Activated gamma-delta T cell treated with anti-CD3 and anti-CD28 coated beads, Interleukin-2, amount 50 U/mL, for 16 hours (primary cell): Measurements from ENCODE around the gene DBN1.

ENCODE experiments used
- DNase-seq: peaks from one replicate; pipeline ENCODE4 v3.0.0-alpha.2; 2020; ENCODE audit warnings: low read depth

Gene DBN1

DNA sequence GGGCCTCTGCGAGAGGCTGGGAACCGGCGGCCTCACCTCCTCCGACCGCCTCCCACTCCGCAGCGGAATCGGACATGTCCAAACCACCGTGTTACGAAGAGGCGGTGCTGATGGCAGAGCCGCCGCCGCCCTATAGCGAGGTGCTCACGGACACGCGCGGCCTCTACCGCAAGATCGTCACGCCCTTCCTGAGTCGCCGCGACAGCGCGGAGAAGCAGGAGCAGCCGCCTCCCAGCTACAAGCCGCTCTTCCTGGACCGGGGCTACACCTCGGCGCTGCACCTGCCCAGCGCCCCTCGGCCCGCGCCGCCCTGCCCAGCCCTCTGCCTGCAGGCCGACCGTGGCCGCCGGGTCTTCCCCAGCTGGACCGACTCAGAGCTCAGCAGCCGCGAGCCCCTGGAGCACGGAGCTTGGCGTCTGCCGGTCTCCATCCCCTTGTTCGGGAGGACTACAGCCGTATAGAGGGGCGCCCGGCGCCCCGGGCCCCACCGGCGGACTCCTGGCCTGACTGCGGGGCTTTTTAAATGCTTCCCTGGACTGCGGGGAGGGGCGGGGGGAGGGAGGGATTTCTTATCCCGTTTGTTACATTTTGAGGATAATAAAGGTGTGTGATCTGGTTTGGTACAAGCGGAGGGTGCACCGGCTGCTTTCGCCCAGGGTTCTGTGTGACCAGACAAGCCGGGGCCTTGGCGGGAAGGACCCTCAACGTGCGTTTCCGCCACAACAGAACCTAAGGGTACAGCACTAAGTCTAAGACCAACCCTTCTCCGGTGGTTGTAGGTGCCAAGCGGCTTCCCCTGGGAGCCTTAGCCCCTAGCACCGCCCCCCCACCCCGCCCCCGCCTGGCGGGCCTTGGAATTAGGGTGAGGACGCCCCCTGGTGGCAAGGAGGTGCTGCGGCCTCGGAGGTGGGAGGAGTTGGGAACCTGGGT lies 17.5 kb downstream of the DBN1 start:
- peak; percentile 96 for DNase-seq

DNA sequence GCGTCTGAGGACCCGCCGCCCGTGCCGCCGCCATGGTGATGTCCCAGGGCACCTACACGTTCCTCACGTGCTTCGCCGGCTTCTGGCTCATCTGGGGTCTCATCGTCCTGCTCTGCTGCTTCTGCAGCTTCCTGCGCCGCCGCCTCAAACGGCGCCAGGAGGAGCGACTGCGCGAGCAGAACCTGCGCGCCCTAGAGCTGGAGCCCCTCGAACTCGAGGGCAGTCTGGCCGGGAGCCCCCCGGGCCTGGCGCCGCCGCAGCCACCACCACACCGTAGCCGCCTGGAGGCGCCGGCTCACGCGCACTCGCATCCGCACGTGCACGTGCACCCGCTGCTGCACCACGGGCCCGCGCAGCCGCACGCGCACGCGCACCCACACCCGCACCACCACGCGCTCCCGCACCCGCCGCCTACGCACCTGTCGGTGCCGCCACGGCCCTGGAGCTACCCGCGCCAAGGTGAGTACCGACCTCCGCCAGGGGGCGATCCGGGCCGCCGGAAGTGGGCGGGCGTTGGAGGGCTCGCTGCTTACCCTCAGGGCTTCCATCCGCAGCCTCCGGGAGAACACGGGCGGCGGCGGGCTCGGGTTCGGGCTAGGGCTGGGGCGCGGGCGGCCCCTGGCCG lies 18.3 kb downstream of the DBN1 start:
- peak; percentile 85 for DNase-seq

DNA sequence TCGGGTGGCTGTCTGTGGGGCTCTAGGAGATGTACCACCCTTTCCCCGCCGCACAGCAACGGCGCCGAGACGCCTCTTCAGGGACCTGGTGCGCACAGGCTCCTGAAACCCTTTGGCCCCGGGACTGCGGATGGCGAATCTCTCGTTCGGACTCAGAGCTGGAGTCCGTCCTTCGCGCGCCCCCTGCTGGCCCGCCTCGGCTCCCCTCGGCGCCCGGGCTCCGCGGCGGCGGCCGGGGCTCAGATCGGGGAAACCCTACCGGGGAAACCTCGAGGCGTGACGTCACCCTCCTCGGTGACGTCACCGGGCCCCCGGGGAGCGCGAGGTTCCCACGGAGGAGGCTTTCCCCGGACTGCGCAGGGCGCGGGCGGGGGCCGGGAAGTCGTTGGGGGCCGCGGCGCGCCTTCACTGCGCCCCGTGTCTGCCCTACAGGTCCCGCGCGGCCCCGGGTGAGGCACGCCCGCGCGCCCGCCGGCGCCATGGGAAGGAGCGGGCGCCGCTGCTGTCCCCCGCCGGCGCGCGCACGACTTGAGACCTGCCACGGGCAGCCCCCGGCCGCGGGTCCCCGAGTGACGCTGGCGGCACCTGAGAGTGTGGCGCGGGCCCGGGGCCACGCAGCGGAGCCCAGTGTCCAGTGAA lies 18.9 kb downstream of the DBN1 start:
- DNase-seq, result peak; percentile 92

DNA sequence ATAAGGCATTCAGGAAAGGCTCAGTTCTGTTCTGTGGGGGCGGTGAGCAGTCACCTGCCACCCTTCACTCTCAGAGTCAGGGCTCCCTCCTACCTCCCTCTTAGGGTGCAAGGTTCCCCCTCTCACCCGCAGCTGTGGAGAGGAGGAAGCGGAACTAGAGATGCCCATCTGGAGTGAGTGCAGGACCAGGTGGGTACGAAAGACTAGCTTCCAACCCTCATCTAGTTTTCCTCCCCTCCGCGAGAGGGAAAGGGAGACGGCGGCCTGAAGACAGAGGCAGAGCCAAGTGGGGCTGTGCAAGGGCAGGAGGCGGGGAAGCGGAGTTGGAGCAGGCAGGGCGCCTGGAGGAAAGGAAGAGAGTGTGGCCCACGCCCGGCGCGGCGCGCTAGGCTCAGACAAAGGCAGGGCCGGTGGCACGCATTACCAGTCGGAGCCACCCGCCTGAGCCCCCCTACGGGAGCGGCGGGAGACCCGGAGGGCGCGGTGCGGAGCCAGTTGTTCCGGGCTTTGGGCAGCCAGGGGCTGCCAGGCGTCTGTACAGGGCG lies 19.5 kb downstream of the DBN1 start:
- no peak for DNase-seq

DNA sequence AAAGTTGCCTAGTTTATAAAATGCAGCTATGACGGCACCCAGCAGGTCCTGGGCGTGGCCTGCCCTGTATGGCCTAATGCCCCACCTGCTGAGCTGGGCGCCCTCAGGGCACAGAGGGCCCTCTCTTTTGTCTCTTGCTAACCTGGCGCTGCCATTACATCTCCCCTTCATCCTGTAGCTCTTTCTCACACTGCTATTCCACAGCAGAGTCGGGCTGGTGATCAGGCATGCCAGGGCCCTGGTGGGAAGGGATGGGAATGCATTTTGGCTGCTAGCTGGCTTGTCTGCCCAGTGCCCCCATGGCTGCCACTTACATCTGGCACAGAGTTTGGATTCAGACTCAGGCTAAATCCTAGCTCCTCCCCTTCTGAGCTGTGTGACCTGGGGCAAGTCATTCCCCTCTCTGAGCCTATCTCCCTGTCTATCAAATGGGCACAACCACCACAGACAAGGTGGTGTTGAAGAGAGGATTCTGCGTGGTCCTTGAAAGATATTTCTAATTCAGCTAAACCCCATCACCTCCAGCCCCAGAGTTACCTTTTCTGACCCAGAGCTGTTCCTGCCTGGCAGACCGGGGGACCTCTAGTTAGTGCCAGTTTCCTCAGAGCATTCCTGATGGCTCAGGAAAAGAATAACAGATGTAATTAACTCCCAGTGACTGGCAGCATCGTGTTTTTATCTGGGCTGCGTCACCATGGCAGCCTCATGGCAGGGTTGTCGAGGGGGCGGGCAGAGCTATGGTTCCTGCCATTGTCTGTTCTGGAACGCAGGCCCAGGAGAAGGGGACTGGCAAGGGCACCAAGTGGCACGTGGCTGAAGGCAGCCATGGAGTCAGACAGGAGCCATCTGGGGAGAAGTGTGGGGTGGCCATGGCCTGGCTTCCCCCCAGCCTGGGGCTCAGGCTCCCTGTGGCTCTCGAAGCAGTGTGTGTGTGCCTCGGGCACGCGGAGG lies 20.5 kb downstream of the DBN1 start:
- DNase-seq, result no peak

DNA sequence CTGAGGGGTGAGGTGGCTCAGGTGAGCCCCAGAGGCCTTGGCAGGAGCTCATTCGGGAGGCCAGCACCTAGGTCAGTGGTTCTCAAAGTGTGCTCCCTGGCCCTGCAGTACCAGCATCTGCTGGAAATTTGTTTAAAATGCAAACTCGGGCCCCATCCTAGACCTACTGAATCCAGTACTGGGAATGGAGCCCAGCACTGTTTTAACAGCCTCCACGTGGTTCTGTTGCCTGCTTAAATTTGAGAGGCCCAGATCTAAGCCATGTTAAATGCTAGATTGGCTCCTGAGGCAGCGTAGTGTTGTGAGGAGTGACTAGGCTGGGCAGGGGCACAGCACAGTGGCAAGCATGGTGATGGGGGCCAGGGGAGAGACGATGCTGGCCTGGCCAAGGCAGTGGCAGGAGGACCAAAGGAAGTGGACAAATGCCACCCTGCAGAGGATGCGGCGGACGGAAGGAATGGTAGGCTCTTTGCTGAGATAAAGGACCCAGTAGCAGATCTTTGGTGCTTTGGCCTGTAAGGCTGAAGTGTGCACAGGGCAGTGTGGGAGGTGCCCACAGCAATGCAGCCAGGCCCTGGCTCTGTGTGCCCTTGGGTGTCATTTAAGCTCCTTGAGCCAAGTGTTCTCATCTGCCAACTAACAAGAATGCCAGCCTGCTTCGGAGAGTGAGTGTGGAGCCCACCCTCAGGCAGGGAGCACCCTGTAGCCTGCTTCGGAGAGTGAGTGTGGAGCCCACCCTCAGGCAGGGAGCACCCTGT lies 22.6 kb downstream of the DBN1 start:
- no peak for DNase-seq

DNA sequence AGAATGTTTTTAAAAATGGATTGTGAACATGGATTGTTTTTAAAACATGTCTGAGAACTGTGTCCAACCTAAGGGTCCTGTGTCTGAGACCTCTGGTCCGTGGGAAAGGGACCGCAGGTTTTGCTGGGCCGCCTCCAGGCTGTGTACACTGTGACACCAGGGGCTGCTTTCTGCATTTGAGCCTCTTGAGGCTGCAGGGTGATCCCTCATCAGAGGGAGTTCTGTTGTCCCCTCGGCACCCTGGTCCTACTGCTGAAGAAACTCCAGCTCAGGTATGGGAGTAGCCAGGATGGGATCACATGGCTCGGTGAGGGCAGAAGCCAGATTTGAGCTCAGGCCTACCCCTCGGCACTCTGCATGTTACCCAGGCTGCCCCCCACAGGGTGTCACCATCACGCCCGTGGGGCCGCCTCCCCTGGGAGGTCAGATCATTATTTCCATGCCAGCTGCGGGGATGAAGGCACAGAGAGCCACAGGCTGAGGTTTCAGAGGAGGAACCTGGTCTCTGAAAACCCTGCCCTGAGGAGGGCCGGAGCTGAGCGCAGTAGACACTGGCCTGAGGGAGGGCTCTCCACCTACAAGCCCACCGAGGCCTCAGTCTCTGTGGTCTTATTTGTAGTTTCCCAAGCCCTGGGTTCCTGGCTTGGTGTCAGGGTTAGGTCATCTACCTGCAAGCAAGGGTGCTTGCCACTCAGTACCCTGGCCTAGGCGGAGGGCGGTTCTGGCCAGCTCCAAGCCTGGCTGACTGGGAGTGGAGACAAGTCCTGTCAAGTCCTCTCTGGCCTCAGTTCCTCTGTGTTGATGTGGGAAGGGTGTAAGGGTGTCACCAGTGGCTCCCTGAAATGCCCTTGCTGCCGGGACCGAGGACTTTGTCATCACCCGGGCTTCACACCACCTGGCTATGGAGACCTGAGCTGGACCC lies 24.0 kb downstream of the DBN1 start:
- no peak for DNase-seq

DNA sequence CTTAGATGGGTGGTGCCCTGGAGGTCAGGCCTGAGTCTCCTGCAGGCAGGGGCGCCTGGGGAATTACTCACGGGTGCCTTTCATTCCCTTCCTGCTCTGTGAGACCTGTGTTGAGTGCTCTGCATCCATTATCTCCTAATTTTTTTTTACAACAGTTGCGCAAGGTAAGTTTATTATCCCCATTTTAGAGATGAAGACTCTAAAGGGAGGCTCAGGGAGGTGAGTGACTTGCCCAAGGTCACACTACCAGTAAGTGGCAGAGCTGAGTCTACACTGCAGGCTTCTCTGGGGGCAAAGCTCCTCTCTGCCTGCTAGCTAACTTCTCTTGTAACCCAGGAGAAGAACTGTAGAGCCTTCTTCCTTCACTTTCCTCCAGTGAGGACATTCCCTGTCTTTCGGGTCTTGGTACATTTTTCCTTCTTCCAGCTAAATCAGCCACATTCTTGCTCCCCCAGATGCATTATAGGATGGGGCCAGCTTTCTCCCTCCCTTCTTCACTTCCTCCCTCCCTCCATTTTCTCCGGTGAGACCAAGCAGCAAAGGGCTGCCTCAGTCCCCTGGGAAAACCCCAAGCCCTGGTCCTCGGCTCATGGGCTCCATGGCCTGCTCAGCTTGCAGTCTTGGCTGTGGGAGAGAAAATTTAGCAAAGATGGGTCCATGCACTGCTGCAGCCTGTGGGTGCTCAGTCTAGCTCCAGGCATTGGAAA lies 25.0 kb downstream of the DBN1 start:
- no peak for DNase-seq

DNA sequence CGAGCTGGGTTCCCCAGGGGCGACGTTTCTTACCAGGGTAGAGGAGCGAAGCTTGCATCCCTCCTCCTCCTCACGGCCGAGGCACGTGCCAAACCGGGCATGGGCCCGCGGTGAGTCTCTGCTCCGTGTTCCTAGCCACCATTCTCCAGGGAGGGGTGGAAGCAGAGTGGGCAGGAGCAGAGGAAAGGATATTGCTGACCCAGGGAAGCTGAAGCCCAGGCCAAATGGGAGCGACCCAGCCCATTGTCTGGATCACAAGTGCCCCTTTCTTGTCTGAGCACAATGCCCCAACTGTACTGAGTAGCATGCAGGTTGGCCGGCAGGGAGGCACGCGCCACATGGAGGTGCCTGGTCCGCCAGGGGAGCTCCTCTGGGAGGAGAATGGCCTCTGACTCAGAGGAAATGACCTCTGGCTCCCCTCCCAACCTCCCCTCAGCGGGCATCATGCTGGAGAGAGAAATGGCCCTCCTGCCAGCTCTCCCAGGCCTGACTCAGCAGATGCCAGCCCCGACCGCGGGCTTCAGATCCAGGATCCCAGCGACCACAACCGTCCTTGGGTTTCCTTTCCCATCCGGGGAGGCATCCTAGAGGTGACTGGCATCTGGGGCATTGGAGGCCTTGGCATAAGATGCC lies 25.7 kb downstream of the DBN1 start:
- no peak for DNase-seq

DNA sequence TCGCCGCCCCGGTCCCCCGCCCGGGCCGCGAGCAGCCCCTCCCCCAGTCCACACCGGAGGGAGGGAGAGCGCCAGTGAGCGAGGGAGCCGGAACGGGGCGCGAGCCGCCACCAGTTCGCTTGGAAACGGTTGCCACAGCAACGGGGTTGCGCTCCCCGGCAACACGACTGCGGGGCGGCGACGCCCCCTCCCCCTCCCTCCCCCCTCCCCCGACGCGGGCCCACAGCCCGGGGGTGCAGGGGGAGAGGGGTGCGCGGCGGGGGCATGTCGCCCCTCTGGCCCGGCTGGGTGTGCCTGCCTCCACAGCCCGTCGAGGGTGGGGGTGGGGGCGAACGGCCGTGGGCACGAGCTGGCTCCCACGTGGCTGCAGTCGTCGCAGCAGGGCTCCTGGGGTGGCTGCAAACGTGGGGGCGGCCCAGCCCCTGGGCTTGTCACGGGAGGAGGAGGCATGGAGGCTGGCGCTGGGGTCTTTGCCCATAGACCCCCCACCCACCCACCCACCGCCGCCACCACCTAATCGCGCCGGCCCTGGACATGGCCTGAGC lies 26.3 kb downstream of the DBN1 start:
- peak; percentile 61 for DNase-seq

DNA sequence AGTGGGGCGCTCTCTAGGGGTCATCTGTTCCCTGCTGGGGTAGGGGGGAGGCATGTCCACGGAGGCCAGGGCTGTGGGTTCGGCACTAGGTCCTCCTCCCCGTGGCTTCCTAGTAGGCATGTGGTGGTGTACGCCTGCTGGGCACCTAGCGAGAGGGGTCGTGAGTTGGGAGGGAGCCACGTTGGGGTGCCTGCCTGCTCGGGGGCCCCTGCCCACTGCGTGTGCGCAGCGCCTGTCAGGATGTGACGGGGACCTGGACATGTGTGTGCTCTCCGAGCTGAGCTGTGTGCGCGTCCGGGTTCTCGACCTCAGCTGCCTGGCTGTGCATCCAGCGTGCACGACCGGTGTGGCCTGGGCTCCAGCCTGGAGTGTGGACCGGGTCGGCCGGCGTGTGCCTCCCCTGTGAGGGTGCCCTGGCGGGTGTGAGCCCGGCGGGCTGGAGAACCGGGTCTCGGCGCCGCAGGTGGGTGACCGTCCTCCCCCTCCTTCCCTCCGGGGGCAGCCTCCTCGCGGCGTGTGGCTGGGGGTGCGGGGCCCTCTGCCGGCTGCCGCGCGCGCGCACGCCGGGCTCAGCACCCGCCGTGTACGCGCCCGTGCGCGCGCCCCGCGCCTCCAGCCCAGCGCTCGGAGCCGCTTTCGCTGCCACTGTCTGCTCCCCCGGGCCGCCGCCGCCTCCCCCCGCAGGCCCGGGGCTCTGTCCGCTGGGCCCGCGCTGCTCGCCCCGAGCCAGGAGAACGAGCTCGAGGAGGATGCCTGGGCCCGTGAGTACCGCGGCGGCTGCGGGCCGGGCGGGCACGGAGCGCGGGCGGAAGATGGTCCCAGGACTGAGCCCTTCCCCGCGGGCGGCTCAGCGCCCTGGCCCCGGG lies 27.0 kb downstream of the DBN1 start, which contains the start of gene PRR7:
TSS of gene PRR7 (plus strand) at position 615 of the 866 bp plus-strand sequence. CDS start 8,254 bp downstream, outside the sequence.
- peak; percentile 46 for DNase-seq

DNA sequence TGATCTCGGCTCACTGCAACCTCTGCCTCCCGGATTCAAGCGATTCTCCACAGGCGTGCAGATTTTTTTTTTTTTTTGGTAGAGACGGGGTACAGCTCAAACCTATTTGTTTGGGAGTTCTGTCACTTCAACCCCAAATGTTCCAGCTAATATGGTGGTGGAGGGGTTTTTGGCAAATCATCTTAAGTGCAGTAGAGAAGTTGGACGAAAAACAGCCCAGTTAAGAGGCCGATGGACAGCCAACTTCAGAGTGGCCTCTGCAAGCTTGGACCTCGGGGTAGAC lies 27.6 kb downstream of the DBN1 start:
- no peak for DNase-seq

DNA sequence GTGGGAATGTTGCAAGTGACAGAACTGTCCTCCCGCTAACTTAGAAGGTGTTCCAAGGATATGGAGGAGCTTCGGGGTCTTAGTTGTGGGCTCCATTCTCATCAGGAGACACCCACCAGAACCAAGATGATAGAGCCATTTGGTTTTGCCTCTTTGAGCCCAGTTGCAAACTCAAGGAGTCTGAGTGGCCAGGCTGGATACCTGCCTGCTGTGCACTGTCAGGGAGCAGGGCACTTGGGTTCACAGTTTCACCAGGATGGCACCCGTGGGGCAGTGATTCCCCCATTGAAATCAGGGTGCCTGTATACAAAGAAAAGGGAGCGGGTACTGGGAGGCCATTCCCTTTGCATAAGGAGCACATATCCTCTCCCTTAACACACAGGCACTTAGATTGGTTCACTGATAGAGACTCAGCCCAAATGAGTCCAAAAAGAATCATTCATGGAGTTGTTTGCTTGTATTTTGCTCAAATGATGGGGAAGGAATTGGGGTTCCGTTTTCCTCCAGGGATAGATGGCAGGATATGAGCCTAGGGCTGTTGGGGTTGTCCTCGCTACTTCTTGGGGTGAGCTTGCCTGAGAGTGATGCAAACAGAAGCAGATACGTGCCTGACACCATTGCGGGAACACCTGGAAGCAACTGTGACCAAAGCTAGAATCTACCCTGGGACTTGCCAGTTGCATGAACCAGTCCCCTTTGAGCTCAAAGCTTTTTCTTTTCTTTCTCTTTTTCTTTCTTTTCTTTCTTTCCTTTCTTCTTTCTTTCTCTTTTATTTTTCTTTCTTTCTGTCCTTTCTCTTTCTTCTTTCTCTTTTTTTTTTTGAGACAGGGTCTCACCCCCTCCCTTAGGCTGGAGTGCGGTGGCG lies 28.1 kb downstream of the DBN1 start:
- no peak for DNase-seq

DNA sequence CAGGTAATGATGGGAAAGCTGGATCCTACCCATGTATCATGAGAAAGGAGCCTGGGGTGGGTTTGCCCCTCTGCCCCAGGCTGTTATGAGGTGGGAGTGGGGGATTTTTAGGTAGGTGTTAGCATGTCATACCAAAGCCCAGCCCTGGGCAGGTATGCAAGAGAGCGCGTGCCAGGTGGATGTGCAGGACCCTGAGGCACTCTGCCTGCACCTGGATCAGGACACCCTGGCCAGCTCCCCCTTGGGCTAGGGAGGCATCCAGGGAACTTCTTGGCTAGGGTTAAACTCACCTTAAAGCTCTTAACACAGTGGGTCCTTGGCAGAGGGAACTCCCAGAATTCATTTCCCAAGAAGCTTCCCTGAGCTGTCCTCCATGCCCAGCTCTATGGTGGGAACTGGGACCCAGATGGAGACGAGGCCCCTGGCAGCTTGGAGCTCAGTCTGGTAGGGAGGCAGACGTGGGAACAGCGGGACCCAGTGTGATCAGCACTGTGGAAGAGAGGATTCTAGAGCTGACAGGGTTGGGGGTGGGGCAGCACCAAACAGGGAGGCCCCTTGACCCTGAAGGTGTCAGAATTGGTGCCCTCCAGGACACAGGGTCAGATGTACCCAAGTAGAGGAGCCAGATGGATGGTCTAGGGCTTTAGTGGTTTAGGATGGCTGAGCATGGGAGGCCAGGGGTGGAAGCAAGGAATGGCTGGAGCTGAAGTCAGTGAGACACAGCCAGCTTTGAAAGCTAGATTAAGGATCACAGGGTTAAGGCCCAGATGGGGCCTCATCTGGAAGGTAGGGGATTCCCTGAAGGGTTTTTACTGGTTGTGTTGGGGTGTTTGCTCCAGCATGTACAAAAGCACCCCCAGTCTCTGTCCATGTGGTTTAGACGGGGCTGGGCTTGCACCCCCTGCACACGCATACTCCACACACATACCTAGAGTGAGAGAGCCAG lies 29.1 kb downstream of the DBN1 start:
- no peak for DNase-seq
